Measurements from ENCODE around the gene CLIP3.

CLIP3 gene

DNA sequence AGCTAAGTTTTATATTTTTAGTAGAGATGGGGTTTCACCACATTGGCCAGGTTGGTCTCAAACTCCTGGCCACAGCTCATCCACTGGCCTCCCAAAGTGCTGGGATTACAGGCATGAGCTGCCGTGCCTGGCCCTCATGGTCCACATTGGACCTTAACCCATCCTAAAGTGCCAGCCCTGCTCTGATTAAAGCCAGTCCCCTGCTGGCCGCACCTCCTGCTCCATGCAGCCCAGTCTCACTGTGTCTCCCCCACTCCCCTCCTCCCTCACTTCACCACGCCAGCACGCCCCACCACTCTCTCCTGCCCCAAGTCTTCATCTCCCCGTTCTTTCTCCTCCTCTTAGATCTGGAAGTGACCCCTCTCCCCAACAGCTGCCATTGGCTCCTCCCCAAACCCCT lies 54.4 kb downstream of the CLIP3 start:
- DNase-seq (ENCODE audit: low read depth in 3 of 3): no peak

- DNase-seq (ENCODE audit: low read depth in 3 of 3): no peak
Observed at GRCh38 chr19:35977446-35978222, 55.0 kb downstream of the CLIP3 start.

GRCh38 chr19:35975608-35976214 lies 57.0 kb downstream of the CLIP3 start:
- no peak for DNase-seq (ENCODE audit: low read depth in 3 of 3)

GRCh38 chr19:35973487-35973886 lies 59.2 kb downstream of the CLIP3 start:
- no peak for DNase-seq (ENCODE audit: low read depth in 3 of 3)

GRCh38 chr19:35966771-35967170 lies 65.9 kb downstream of the CLIP3 start:
- no peak for DNase-seq (ENCODE audit: low read depth in 3 of 3)
